CD14-positive monocyte (primary cell): ENCODE measurements around the gene DOCK10. TPM values are rescaled to one million over a fixed set of nuclear protein-coding genes. Genes with fewer than 3 reads are reported as not detected.
A peak's percentile ranks its signal among the peaks of the same experiment; 100 is the strongest.

Experiments used
- DNase-seq, 3 donors: peaks; one replicate each; pipeline ENCODE4 v3.0.0-alpha.2; 2011 to 2022
- H2AFZ ChIP-seq: 2 replicates; pipeline ENCODE4 v1.6.0; 2012; ENCODE audit warnings: mild to moderate bottlenecking, low read depth, low read length, inconsistent platforms; ENCODE audit not compliant: insufficient read depth, poor library complexity, severe bottlenecking
- H3K27ac ChIP-seq, 2 donors: 1 replicate in 1 of 2; 2 replicates in 1 of 2; pipeline ENCODE4 v1.5.1; 2012 to 2013; ENCODE audit warnings: low read length in 2 of 2, control low read depth in 1 of 2, inconsistent platforms in 1 of 2, low read depth in 1 of 2, mild to moderate bottlenecking in 1 of 2
- H3K27me3 ChIP-seq, 2 donors: one replicate each; pipeline versions ENCODE4 v1.6.0 to v1.6.1; 2011 to 2013; ENCODE audit warnings: low read length in 2 of 2; ENCODE audit not compliant: control insufficient read depth in 2 of 2, insufficient read depth in 2 of 2
- H3K36me3 ChIP-seq, 2 donors: replicated peaks in 1 of 2; 1 replicate in 1 of 2; 2 replicates in 1 of 2; pipeline versions ENCODE4 v1.5.1 to v1.6.1; 2012 to 2013; ENCODE audit warnings: low read length in 2 of 2, control low read depth in 1 of 2, inconsistent platforms in 1 of 2, mild to moderate bottlenecking in 1 of 2; ENCODE audit not compliant: insufficient read depth in 2 of 2, control insufficient read depth in 1 of 2
- H3K4me1 ChIP-seq, 2 donors: 1 replicate in 1 of 2; 2 replicates in 1 of 2; pipeline versions ENCODE4 v1.5.1 to v1.6.1; 2012 to 2013; ENCODE audit warnings: low read length in 2 of 2, control low read depth in 1 of 2, inconsistent platforms in 1 of 2, mild to moderate bottlenecking in 1 of 2, moderate library complexity in 1 of 2; ENCODE audit not compliant: insufficient read depth in 2 of 2, control insufficient read depth in 1 of 2
- H3K4me2 ChIP-seq: replicated peaks from 2 replicates; pipeline ENCODE3; 2012; ENCODE audit warnings: low read length, moderate library complexity, mild to moderate bottlenecking; ENCODE audit not compliant: poor library complexity, severe bottlenecking; ENCODE audit errors: extremely low read depth
- H3K4me3 ChIP-seq, 3 experiments: fragments of 200-600 bp in 1 of 3; sonication (generic) in 1 of 3; replicated peaks in 1 of 3; 1 replicate in 2 of 3; 2 replicates in 1 of 3; pipeline ENCODE4 v1.5.1; 2011 to 2013; ENCODE audit warnings: low read length in 3 of 3, mild to moderate bottlenecking in 3 of 3, control low read depth in 2 of 3, low read depth in 2 of 3, inconsistent platforms in 1 of 3, moderate library complexity in 1 of 3
- H3K79me2 ChIP-seq: 2 replicates; pipeline ENCODE4 v1.6.0; 2012; ENCODE audit warnings: mild to moderate bottlenecking, control low read depth, inconsistent platforms, low read length, moderate library complexity; ENCODE audit not compliant: insufficient read depth
- H3K9ac ChIP-seq: 2 replicates; pipeline ENCODE4 v1.6.0; 2017; ENCODE audit warnings: low read length, mild to moderate bottlenecking; ENCODE audit not compliant: insufficient read depth, poor library complexity, severe bottlenecking
- H3K9me3 ChIP-seq, 2 donors: replicated peaks in 1 of 2; 1 replicate in 1 of 2; 2 replicates in 1 of 2; pipeline versions ENCODE4 v1.5.1 to v1.6.1; 2012 to 2013; ENCODE audit warnings: low read length in 2 of 2, control low read depth in 1 of 2; ENCODE audit not compliant: control insufficient read depth in 1 of 2, insufficient read depth in 1 of 2
- H4K20me1 ChIP-seq: 2 replicates; pipeline ENCODE4 v1.6.0; 2012; ENCODE audit warnings: mild to moderate bottlenecking, low read length, control low read depth, moderate library complexity; ENCODE audit not compliant: insufficient read depth
- H3K27ac Mint-ChIP-seq, 7 donors: one replicate each; pipeline ENCODE4 v1.8.0; 2020; ENCODE audit warnings: mild to moderate bottlenecking in 7 of 7, mixed read lengths in 7 of 7, moderate library complexity in 6 of 7, inconsistent platforms in 2 of 7
- H3K27me3 Mint-ChIP-seq, 3 donors: one replicate each; pipeline ENCODE4 v1.8.0; 2021 to 2022; ENCODE audit warnings: low read depth in 3 of 3, mild to moderate bottlenecking in 3 of 3, mixed read lengths in 3 of 3, moderate library complexity in 3 of 3, inconsistent platforms in 1 of 3
- H3K36me3 Mint-ChIP-seq, 2 donors: one replicate each; pipeline ENCODE4 v1.8.0; 2020; ENCODE audit warnings: mixed read lengths in 2 of 2, inconsistent platforms in 1 of 2, mild to moderate bottlenecking in 1 of 2
- H3K4me1 Mint-ChIP-seq: one replicate; pipeline ENCODE4 v1.8.0; 2020; ENCODE audit warnings: mild to moderate bottlenecking, mixed read lengths
- H3K4me3 Mint-ChIP-seq, 2 donors: one replicate each; pipeline ENCODE4 v1.8.0; 2020; ENCODE audit warnings: mild to moderate bottlenecking in 2 of 2, mixed read lengths in 2 of 2, moderate library complexity in 1 of 2
- H3K9me3 Mint-ChIP-seq, 7 donors: one replicate each; pipeline ENCODE4 v1.8.0; 2020 to 2022; ENCODE audit warnings: mixed read lengths in 7 of 7, mild to moderate bottlenecking in 6 of 7, moderate library complexity in 6 of 7, inconsistent platforms in 2 of 7
- CTCF ChIP-seq: fragments of 200-600 bp; IDR thresholded peaks from one replicate; pipeline ENCODE4 v1.8.0; 2022; ENCODE audit warnings: antibody characterized with exemption, mild to moderate bottlenecking
- WGBS: methylation state at CpG from one replicate; pipeline ENCODE4 v1.1.5; 2013; ENCODE audit warnings: missing lambda C conversion rate; ENCODE audit not compliant: insufficient coverage; 5-methylcytosine and 5-hydroxymethylcytosine counted together
- intact Hi-C, 2 donors: fragments of 100-400 bp; cut with micrococcal nuclease; formaldehyde crosslinking; loops; one replicate each; pipeline versions ENCODE4 v1.15.0 to v1.15.1; 2023
- polyA plus RNA-seq, 3 donors: library from polyadenylated mRNA; depleted of rRNA in 1 of 3; unstranded in 2 of 3; stranded (reverse) in 1 of 3; fragments of 300-500 nt in 2 of 3; fragments of >200 nt in 1 of 3; fragmentation: Illumina TruSeq in 2 of 3; gene quantifications; 1 replicate in 2 of 3; 2 replicates in 1 of 3; pipeline ENCODE4 v1.2.3, GENCODE V29; 2012 to 2021

Gene DOCK10
- polyA plus RNA-seq, 3 donors = 9.5 to 30.9 (median 16.5) TPM

GRCh38 chr2:224984637-224985036, 57.6 kb downstream of the DOCK10 start:
- Histone ChIP-seq H3K9me3 (no peaks in the 10 kb centered on the region), H3K4me3 (no peak overlapping the region), H3K27ac (no peak overlapping the region), H2AFZ (no peak overlapping the region), H4K20me1 (peaks cover 17% of the 10 kb centered on the region), H3K27me3 (no peaks in the 10 kb centered on the region), H3K4me1 (peaks cover 18 to 20% of the 10 kb centered on the region in 2 donors), H3K79me2 (peaks cover 88% of the 10 kb centered on the region), H3K4me2 (no peak overlapping the region), H3K36me3 (peaks cover 0 to 18% of the 10 kb centered on the region in 2 donors), H3K9ac (no peak overlapping the region)
- WGBS = 100% methylated on average over 2 of the region's 5 CpGs
- no peak for DNase-seq
- H3K36me3 Mint-ChIP-seq = peaks cover 21 to 22% of the 10 kb centered on the region in 2 donors
- no peak overlapping the region for H3K27ac Mint-ChIP-seq
- peaks cover 0 to 2% (median 0%) of the 10 kb centered on the region in 3 donors for H3K27me3 Mint-ChIP-seq
- no peaks in the 10 kb centered on the region for H3K9me3 Mint-ChIP-seq
- TF ChIP-seq CTCF = no peak
- H3K4me3 Mint-ChIP-seq = no peak overlapping the region
- peaks cover 38% of the 10 kb centered on the region for H3K4me1 Mint-ChIP-seq
- intact Hi-C loops = no loop called here

- H2AFZ ChIP-seq = no peak overlapping the region
- H3K36me3 Mint-ChIP-seq = peaks cover 20 to 21% of the 10 kb centered on the region in 2 donors
- H3K79me2 ChIP-seq = peaks cover 88% of the 10 kb centered on the region
- H3K27ac ChIP-seq = peak overlapping the region in 1 of 2 donors; percentile 15
- H4K20me1 ChIP-seq = peaks cover 17% of the 10 kb centered on the region
- peak overlapping the region; percentile 28 for H3K4me2 ChIP-seq
- peaks cover 0 to 18% of the 10 kb centered on the region in 2 donors for H3K36me3 ChIP-seq
- peaks cover 38% of the 10 kb centered on the region for H3K4me1 Mint-ChIP-seq
- no peak overlapping the region for H3K4me3 Mint-ChIP-seq
- H3K27me3 Mint-ChIP-seq = peaks cover 0 to 2% (median 0%) of the 10 kb centered on the region in 3 donors
- WGBS = 91% methylated on average over 4 of the region's 11 CpGs
- no peaks in the 10 kb centered on the region for H3K9me3 Mint-ChIP-seq
- H3K4me3 ChIP-seq = no peak overlapping the region
- TF ChIP-seq CTCF = no peak
- H3K27me3 ChIP-seq = no peaks in the 10 kb centered on the region
- H3K27ac Mint-ChIP-seq = peak overlapping the region in 6 of 7 donors; percentile 9 to 88 (median 62)
- H3K4me1 ChIP-seq = peaks cover 18 to 20% of the 10 kb centered on the region in 2 donors
- intact Hi-C loops = no loop called here
- no peaks in the 10 kb centered on the region for H3K9me3 ChIP-seq
- no peak for DNase-seq
- no peak overlapping the region for H3K9ac ChIP-seq
Observed at GRCh38 chr2:224983712-224984554, 58.3 kb downstream of the DOCK10 start.
